MCF 10A (cell line): ENCODE measurements around the gene HS6ST2. TPM values are rescaled to one million over a fixed set of nuclear protein-coding genes. Genes with fewer than 3 reads are reported as not detected.

Experiments used
- BruUV-seq: library from RNA; stranded (reverse); fragments of 400-500 nt; replicated peaks from 2 replicates; lab custom pipeline; 2021; lab: Mats Ljungman, UMichigan
- CTCF ChIA-PET: fragments of 300-600 bp; sonication (Branson Sonifier 250); formaldehyde crosslinking; extraction: SDS; loops from one replicate; lab custom pipeline; 2021; ENCODE audit warnings: antibody characterized with exemption, inconsistent platforms; lab: Yijun Ruan, JAX
- POLR2A ChIA-PET: fragments of 300-600, 350-650 bp; sonication (Branson Sonifier 250); formaldehyde crosslinking; extraction: SDS; loops from one replicate; lab custom pipeline; 2020; ENCODE audit warnings: antibody characterized with exemption, inconsistent platforms; lab: Yijun Ruan, JAX
- DNase-seq: peaks from one replicate; pipeline ENCODE4 v3.0.0-alpha.2; 2018; ENCODE audit not compliant: unreplicated experiment
- H3K27ac Mint-ChIP-seq: one replicate; pipeline ENCODE4 v1.8.0; 2022; ENCODE audit warnings: mild to moderate bottlenecking, low read depth, mixed read lengths; ENCODE audit not compliant: unreplicated experiment
- H3K27me3 Mint-ChIP-seq: one replicate; pipeline ENCODE4 v1.8.0; 2022; ENCODE audit warnings: mixed read lengths; ENCODE audit not compliant: insufficient read depth, unreplicated experiment
- H3K36me3 Mint-ChIP-seq: one replicate; pipeline ENCODE4 v1.8.0; 2022; ENCODE audit warnings: mild to moderate bottlenecking, moderate library complexity, mixed read lengths; ENCODE audit not compliant: insufficient read depth, unreplicated experiment
- H3K4me1 Mint-ChIP-seq: one replicate; pipeline ENCODE4 v1.8.0; 2022; ENCODE audit warnings: mixed read lengths; ENCODE audit not compliant: insufficient read depth, unreplicated experiment
- H3K4me3 Mint-ChIP-seq: one replicate; pipeline ENCODE4 v1.8.0; 2022; ENCODE audit warnings: mild to moderate bottlenecking, moderate library complexity, mixed read lengths; ENCODE audit not compliant: unreplicated experiment
- H3K9me3 Mint-ChIP-seq: one replicate; pipeline ENCODE4 v1.8.0; 2022; ENCODE audit warnings: mixed read lengths; ENCODE audit not compliant: unreplicated experiment
- intact Hi-C: fragments of 100-400 bp; cut with micrococcal nuclease; formaldehyde crosslinking; loops from 2 replicates; pipeline ENCODE4 v1.14.1; 2022
- total RNA-seq: library from RNA; stranded (reverse); gene quantifications from 2 replicates; pipeline ENCODE4 v1.2.3, GENCODE V29; 2022
- TF ChIP-seq, protein P1 (sequence below): fragments of 200-600 bp; IDR thresholded peaks from one replicate; pipeline ENCODE4 v1.8.0; 2022; ENCODE audit warnings: antibody characterized with exemption, mild to moderate bottlenecking; ENCODE audit not compliant: unreplicated experiment

Gene HS6ST2
- total RNA-seq, 1 experiment from 2014 or later = 26.1 TPM

- TF ChIP-seq, protein P1, sequence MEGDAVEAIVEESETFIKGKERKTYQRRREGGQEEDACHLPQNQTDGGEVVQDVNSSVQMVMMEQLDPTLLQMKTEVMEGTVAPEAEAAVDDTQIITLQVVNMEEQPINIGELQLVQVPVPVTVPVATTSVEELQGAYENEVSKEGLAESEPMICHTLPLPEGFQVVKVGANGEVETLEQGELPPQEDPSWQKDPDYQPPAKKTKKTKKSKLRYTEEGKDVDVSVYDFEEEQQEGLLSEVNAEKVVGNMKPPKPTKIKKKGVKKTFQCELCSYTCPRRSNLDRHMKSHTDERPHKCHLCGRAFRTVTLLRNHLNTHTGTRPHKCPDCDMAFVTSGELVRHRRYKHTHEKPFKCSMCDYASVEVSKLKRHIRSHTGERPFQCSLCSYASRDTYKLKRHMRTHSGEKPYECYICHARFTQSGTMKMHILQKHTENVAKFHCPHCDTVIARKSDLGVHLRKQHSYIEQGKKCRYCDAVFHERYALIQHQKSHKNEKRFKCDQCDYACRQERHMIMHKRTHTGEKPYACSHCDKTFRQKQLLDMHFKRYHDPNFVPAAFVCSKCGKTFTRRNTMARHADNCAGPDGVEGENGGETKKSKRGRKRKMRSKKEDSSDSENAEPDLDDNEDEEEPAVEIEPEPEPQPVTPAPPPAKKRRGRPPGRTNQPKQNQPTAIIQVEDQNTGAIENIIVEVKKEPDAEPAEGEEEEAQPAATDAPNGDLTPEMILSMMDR = peak; percentile 60
- DNase-seq = peak; percentile 54
- intact Hi-C loops = loop anchor here (1.0 to 10.0 kb wide), 4 partner anchors 118 to 898 kb away; no protein-coding TSS in a partner anchor
- H3K9me3 Mint-ChIP-seq = no peaks in the 10 kb centered on the region
- no peak overlapping the region for H3K4me3 Mint-ChIP-seq
- CTCF ChIA-PET = interaction anchor here (0.6 to 3.9 kb wide), 32 partner anchors 9 to 771 kb away, joined by 3 to 52 read pairs (median 4); partner anchors contain the start of gene RAP2C
- H3K27me3 Mint-ChIP-seq = peaks cover 60% of the 10 kb centered on the region
- no peaks in the 10 kb centered on the region for H3K36me3 Mint-ChIP-seq
- no peak overlapping the region for H3K27ac Mint-ChIP-seq
- no TSS peak for BruUV-seq
- no peaks in the 10 kb centered on the region for H3K4me1 Mint-ChIP-seq
- POLR2A ChIA-PET = interaction anchor here (0.8 to 1.3 kb wide), 2 partner anchors 247 to 343 kb away, joined by 3 to 4 read pairs; no protein-coding TSS in a partner anchor
Observed at GRCh38 chrX:132612821-132613564, 345.4 kb downstream of the HS6ST2 start.

DNA sequence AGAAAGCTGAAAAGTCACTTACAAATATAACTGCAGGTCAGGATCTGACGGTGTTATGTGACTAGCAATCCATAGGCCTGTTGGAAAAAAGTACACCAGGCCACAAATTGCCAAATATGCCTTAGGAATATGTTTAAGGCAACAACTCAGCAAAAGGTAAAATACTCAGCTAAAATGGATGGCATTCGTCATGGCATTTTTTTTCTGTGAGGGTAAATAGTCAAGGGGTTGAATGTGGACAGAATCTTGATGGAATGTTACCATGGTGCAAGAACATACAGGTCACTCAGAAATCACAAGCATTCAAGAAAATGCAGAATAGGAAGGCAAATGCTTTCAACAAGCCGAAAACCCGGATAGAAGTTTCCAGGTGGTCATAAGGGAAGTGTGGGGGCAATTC is 347.9 kb downstream of the HS6ST2 start:
- H3K4me3 Mint-ChIP-seq = no peak overlapping the region
- H3K27me3 Mint-ChIP-seq = peaks cover 56% of the 10 kb centered on the region
- TF ChIP-seq, protein P1 = no peak
- no peaks in the 10 kb centered on the region for H3K9me3 Mint-ChIP-seq
- H3K36me3 Mint-ChIP-seq = no peaks in the 10 kb centered on the region
- CTCF ChIA-PET = interaction anchor here (0.7 to 1.2 kb wide), 4 partner anchors 11 to 518 kb away, joined by 3 to 4 read pairs (median 3); no protein-coding TSS in a partner anchor
- no peaks in the 10 kb centered on the region for H3K4me1 Mint-ChIP-seq
- no peak overlapping the region for H3K27ac Mint-ChIP-seq
- no TSS peak for BruUV-seq
- no peak for DNase-seq
- intact Hi-C loops = loop anchor here (10.0 kb wide), 2 partner anchors 116 to 896 kb away; no protein-coding TSS in a partner anchor
- POLR2A ChIA-PET = no interaction called here

GRCh38 chrX:132609362-132609848 is 349.0 kb downstream of the HS6ST2 start:
- TF ChIP-seq, protein P1 = no peak
- Mint-ChIP-seq H3K27ac (no peak overlapping the region), H3K4me3 (no peak overlapping the region), H3K9me3 (no peaks in the 10 kb centered on the region), H3K27me3 (peaks cover 67% of the 10 kb centered on the region), H3K36me3 (no peaks in the 10 kb centered on the region), H3K4me1 (no peaks in the 10 kb centered on the region)
- POLR2A ChIA-PET = interaction anchor here (0.7 kb wide), 1 partner anchor 538 kb away, joined by 3 read pairs; no protein-coding TSS in a partner anchor
- intact Hi-C loops = no loop called here
- CTCF ChIA-PET = interaction anchor here (1.0 kb wide), 1 partner anchor 383 kb away, joined by 4 read pairs; no protein-coding TSS in a partner anchor
- BruUV-seq = no TSS peak
- DNase-seq = no peak

DNA sequence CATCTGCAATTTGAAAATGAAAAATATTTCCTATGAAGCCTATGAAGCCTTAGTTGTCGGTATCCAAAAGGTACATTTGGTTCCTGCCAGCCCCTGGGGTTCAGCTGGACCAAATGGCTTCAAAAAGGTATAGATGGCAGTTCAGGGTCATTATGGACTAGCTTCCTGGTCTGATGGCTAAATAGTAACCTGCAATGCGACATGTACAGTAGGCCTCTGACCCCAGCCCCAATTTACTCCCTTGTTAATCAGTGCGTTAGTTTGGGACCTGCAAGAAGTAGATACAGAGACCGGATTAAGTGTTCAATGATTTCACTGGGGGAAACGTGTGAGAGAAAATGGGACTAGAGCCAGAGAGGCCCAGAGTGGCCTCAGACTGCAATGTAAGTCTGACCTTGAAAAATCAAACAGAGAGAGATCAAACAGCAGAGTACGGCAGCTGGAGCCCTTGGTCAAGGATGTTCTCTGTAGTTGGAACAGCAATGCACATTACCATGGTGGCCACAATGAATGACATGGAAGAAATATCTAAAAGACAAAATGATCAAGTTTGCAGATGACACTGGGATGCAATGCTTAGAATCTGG is 354.6 kb downstream of the HS6ST2 start:
- Mint-ChIP-seq H3K9me3 (no peaks in the 10 kb centered on the region), H3K27ac (no peak overlapping the region), H3K4me3 (no peak overlapping the region), H3K36me3 (no peaks in the 10 kb centered on the region), H3K27me3 (peaks cover 85% of the 10 kb centered on the region), H3K4me1 (no peaks in the 10 kb centered on the region)
- POLR2A ChIA-PET = interaction anchor here (0.6 kb wide), 1 partner anchor 388 kb away, joined by 3 read pairs; no protein-coding TSS in a partner anchor
- DNase-seq = no peak
- intact Hi-C loops = no loop called here
- TF ChIP-seq, protein P1 = no peak
- no TSS peak for BruUV-seq
- CTCF ChIA-PET = interaction anchor here (0.5 to 3.9 kb wide), 8 partner anchors 10 to 1361 kb away, joined by 3 to 32 read pairs (median 3); no protein-coding TSS in a partner anchor
